22Rv1 (cell line): ENCODE data around the gene ZNF140.

ENCODE experiments used
- ZFX ChIP-seq: fragments of 450-650 bp; IDR thresholded peaks from 2 replicates; pipeline ENCODE4 v1.6.1; 2017; ENCODE audit warnings: antibody characterized with exemption, borderline replicate concordance
- TF ChIP-seq, protein P1 (sequence below): fragments of 450-650 bp; IDR thresholded peaks from 2 replicates; pipeline ENCODE4 v1.5.1; 2017; ENCODE audit warnings: mild to moderate bottlenecking

DNA sequence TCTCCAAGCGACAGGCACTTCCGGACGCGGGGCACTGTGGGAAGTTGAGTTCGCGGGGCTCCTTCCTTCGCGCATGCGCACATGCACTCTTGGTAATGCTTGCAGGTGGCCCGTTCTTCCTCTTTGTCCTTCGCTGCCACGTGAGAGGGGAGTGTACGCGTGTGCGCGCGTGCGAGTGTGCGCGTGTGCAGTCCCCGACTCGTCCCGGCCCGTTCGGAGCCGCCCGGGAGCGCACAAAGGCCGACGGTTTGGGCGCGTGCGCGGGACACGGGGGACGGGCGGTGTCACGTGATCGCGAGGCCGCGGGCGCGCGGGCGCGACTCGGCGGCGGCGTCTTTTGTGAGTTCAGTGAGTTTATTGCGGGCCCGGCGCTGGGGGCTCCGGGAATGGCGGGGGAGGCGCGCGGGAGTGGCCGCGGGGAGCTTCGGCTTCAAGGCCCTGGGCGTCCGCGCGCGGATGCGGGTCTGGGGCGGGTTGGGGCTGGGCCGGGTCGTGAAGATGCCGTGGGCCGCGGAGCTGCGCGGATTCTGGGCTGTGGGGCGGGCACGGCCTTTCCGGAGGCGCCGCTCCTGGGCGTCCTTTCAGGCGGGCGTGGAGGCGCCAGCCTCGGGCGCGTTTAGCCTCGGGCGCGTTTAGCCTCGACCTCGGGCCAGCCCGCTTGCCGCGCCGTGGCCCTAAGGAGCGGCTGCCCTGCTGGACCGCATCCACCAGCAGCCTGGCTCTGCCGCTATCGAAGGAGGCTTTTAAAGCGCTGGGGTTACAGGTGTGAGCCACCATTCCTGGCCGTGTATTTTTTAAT is 43.3 kb upstream of the ZNF140 start, which contains the start of gene ZNF84:
- TF ChIP-seq, protein P1, sequence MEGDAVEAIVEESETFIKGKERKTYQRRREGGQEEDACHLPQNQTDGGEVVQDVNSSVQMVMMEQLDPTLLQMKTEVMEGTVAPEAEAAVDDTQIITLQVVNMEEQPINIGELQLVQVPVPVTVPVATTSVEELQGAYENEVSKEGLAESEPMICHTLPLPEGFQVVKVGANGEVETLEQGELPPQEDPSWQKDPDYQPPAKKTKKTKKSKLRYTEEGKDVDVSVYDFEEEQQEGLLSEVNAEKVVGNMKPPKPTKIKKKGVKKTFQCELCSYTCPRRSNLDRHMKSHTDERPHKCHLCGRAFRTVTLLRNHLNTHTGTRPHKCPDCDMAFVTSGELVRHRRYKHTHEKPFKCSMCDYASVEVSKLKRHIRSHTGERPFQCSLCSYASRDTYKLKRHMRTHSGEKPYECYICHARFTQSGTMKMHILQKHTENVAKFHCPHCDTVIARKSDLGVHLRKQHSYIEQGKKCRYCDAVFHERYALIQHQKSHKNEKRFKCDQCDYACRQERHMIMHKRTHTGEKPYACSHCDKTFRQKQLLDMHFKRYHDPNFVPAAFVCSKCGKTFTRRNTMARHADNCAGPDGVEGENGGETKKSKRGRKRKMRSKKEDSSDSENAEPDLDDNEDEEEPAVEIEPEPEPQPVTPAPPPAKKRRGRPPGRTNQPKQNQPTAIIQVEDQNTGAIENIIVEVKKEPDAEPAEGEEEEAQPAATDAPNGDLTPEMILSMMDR = no peak
- TF ChIP-seq ZFX = no peak
